Ishikawa (cell line): ENCODE data around the gene KCNJ9.

ENCODE experiments used
- CEBPB ChIP-seq: IDR thresholded peaks from 2 replicates; pipeline ENCODE4 v1.6.1; 2012
- CREB1 ChIP-seq: IDR thresholded peaks from 2 replicates; pipeline ENCODE4 v1.6.1; 2012; ENCODE audit warnings: low read depth
- EGR1 ChIP-seq: IDR thresholded peaks from 2 replicates; pipeline ENCODE4 v1.6.1; 2012
- EP300 ChIP-seq: IDR thresholded peaks from 2 replicates; pipeline ENCODE4 v1.6.1; 2012; ENCODE audit warnings: borderline replicate concordance
- FOXM1 ChIP-seq: IDR thresholded peaks from 2 replicates; pipeline ENCODE4 v1.6.1; 2012; ENCODE audit warnings: low read depth, borderline replicate concordance
- MAX ChIP-seq: IDR thresholded peaks from 2 replicates; pipeline ENCODE4 v1.6.1; 2012
- NFIC ChIP-seq: IDR thresholded peaks from 2 replicates; pipeline ENCODE4 v1.6.1; 2012
- RAD21 ChIP-seq: IDR thresholded peaks from 2 replicates; pipeline ENCODE4 v1.6.1; 2012; ENCODE audit warnings: low read depth
- REST ChIP-seq: IDR thresholded peaks from 2 replicates; pipeline ENCODE4 v1.6.1; 2012; ENCODE audit warnings: low read depth, mild to moderate bottlenecking
- TAF1 ChIP-seq: IDR thresholded peaks from 2 replicates; pipeline ENCODE4 v1.6.1; 2012; ENCODE audit warnings: low read depth, mild to moderate bottlenecking
- TCF12 ChIP-seq: IDR thresholded peaks from 2 replicates; pipeline ENCODE4 v1.6.1; 2012; ENCODE audit warnings: low read depth
- TEAD4 ChIP-seq: IDR thresholded peaks from 2 replicates; pipeline ENCODE4 v1.6.1; 2012
- YY1 ChIP-seq: IDR thresholded peaks from 2 replicates; pipeline ENCODE4 v1.6.1; 2012; ENCODE audit warnings: low read depth
- ZBTB7A ChIP-seq: IDR thresholded peaks from 2 replicates; pipeline ENCODE4 v1.6.1; 2012; ENCODE audit warnings: low read depth
- TF ChIP-seq, protein P1 (sequence below): IDR thresholded peaks from 2 replicates; pipeline ENCODE4 v1.6.1; 2012

KCNJ9 gene

DNA sequence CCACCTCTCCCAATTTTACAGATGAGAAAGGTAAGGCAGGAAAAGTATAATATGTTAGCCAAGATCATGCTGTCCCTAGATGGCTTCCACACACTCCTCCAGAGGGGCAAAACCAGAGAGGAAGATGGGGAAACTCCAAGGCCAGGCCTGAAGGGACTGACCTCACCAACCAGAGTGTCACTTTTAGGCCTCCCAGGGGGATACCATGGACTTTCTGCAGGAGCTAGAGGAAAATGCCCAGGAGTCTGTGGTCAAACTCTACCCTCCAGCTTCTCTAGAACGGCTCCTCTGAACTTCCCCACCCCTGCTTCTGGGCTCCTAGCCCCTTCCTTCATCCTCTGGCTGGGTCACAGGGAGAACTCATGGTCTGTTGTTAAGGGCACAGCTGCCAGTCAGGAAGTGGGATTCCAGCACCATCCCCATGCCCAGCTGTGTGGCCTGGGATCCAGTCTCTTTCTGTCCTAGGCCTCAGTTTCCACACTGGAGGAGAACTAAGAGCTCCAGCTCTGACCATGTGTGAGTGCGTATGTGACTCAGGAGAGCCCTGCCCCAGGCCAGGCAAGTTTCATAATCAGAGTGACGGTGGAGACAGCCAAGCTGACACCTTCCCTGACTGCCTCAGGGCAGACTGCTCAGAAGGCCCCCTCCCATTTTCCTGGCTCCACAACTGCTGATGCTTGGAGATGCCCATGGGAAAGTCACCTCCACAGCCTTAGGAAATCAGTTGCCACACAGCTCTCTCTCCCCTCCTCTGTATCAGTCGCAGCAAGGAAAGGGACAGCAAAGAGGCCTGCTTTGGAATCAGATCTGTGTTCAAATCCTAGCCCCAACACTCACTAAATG lies 15.2 kb downstream of the KCNJ9 start:
- TF ChIP-seq CREB1 (no peak), NFIC (no peak), RAD21 (no peak), CEBPB (no peak), TEAD4 (no peak), ZBTB7A (no peak), REST (no peak), TCF12 (no peak), TAF1 (no peak), MAX (no peak), EGR1 (no peak), EP300 (no peak), YY1 (no peak)
- TF ChIP-seq, protein P1, sequence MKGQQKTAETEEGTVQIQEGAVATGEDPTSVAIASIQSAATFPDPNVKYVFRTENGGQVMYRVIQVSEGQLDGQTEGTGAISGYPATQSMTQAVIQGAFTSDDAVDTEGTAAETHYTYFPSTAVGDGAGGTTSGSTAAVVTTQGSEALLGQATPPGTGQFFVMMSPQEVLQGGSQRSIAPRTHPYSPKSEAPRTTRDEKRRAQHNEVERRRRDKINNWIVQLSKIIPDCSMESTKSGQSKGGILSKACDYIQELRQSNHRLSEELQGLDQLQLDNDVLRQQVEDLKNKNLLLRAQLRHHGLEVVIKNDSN = no peak

DNA sequence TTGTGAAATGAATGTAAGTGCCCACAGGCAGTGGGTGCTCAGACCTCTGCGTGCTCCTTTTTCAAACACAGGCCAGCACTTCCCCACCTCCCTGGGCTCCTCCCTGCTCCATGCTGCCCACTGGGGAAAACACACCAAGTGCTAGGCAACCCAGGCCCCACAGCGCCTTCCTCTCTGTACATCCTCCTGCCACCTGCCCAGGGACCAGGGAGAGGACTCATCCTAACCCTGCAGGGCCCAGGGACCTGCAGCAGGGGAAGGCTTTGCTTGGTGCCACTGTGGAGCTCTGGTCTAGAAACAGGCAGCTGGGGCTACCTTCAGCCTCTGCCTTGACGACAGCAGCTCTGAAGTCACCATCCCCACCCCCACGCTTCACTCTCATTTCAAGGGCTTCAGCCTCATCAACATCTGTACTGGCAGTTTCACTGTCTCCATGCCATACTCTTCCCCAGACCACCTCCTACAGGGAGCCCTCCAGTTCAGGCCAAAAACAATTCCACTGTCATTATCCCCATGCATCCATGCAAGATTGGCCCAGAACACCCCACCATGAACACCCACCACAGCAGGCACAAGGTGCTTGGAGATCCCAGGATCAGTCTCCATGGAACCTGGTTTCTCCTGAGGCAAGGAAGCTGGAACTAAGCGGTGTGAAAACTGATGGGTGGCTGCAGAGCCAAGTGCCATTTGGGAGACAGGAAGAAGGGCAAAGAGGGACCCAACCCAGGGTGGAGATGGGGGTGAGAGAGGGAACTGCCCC lies 16.0 kb downstream of the KCNJ9 start:
- no peak for TF ChIP-seq EGR1
- no peak for TF ChIP-seq REST
- no peak for TF ChIP-seq CREB1
- TF ChIP-seq TEAD4 = no peak
- TF ChIP-seq TCF12 = no peak
- no peak for TF ChIP-seq CEBPB
- TF ChIP-seq MAX = no peak
- no peak for TF ChIP-seq ZBTB7A
- TF ChIP-seq TAF1 = no peak

- no peak for TF ChIP-seq FOXM1
- TF ChIP-seq, protein P1 = no peak
- 0 out of 2 replicates have a peak, but pooled peaks have one; percentile 3 for TF ChIP-seq YY1
- TF ChIP-seq TCF12 = no peak; the same call in 1 of the 2 replicates
- no peak for TF ChIP-seq RAD21
- no peak for TF ChIP-seq TAF1
- TF ChIP-seq NFIC = peak; percentile 74
- peak; percentile 46 for TF ChIP-seq MAX
- TF ChIP-seq EP300 = no peak
- no peak for TF ChIP-seq REST
- 0 out of 2 replicates have a peak, but pooled peaks have one; percentile 52 for TF ChIP-seq ZBTB7A
- no peak for TF ChIP-seq TEAD4
- TF ChIP-seq CREB1 = no peak
- TF ChIP-seq CEBPB = no peak
- TF ChIP-seq EGR1 = peak; percentile 55; the same call in 1 of the 2 replicates
Observed at GRCh38 chr1:160097911-160098851, 16.8 kb downstream of the KCNJ9 start, which contains the start of gene IGSF8. Gene IGSF8 (minus strand): TSS chr1:160098619. CDS start chr1:160098472, 147 bp downstream.
